SK-N-SH (cell line): Measurements from ENCODE around the gene DPPA5. TPM values are rescaled to one million over a fixed set of nuclear protein-coding genes. Genes with fewer than 3 reads are reported as not detected.

Experiments used
- CTCF ChIA-PET: fragments of 300-600, 350-600 bp; formaldehyde crosslinking; extraction: SDS; loops from one replicate; lab custom pipeline; 2021; lab: Yijun Ruan, JAX
- POLR2A ChIA-PET: fragments of 350-600 bp; sonication (Branson Sonifier 250); formaldehyde crosslinking; extraction: SDS; loops from one replicate; lab custom pipeline; 2020; ENCODE audit warnings: antibody characterized with exemption, inconsistent platforms; lab: Yijun Ruan, JAX
- DNase-seq: peaks from one replicate; pipeline ENCODE4 v3.0.0; 2012
- H2AFZ ChIP-seq: fragments of 200-600 bp; sonication (generic); 2 replicates; pipeline ENCODE4 v1.8.1; 2016; ENCODE audit warnings: antibody characterized with exemption, mild to moderate bottlenecking, low read depth
- H3F3A ChIP-seq: fragments of 200-600 bp; sonication (generic); replicated peaks from 2 replicates; pipeline ENCODE3; 2016; ENCODE audit warnings: antibody characterized with exemption, mild to moderate bottlenecking; ENCODE audit not compliant: insufficient read depth
- H3K27ac ChIP-seq, 2 experiments: fragments of 200-500 bp in 1 of 2; fragments of 200-600 bp in 1 of 2; sonication (Bioruptor generic) in 1 of 2; sonication (generic), shearing (Covaris generic) in 1 of 2; 2 replicates each; pipeline versions ENCODE4 v1.5.1 to v1.6.1; 2014 to 2016; ENCODE audit warnings: low read depth in 2 of 2, inconsistent platforms in 1 of 2, low read length in 1 of 2, mild to moderate bottlenecking in 1 of 2, mixed read lengths in 1 of 2
- H3K27me3 ChIP-seq: fragments of 200-600 bp; sonication (generic), shearing (Covaris generic); 2 replicates; pipeline ENCODE4 v1.6.1; 2016; ENCODE audit warnings: mixed run types; ENCODE audit not compliant: insufficient read depth
- H3K36me3 ChIP-seq, 2 experiments: fragments of 200-500 bp in 1 of 2; fragments of 200-600 bp in 1 of 2; sonication (Bioruptor generic) in 1 of 2; sonication (generic) in 1 of 2; replicated peaks in 1 of 2; 2 replicates each; pipeline versions ENCODE3 to v1.5.1; 2014 to 2016; ENCODE audit warnings: low read length in 1 of 2, mild to moderate bottlenecking in 1 of 2; ENCODE audit not compliant: insufficient read depth in 2 of 2, control insufficient read depth in 1 of 2
- H3K4me1 ChIP-seq, 2 experiments: fragments of 200-500 bp in 1 of 2; fragments of 200-600 bp in 1 of 2; sonication (Bioruptor generic) in 1 of 2; sonication (generic), shearing (Covaris generic) in 1 of 2; 2 replicates each; pipeline versions ENCODE4 v1.5.1 to v1.6.1; 2014 to 2016; ENCODE audit warnings: low read depth in 1 of 2, low read length in 1 of 2, mixed run types in 1 of 2; ENCODE audit not compliant: insufficient read depth in 2 of 2, control insufficient read depth in 1 of 2
- H3K4me2 ChIP-seq: fragments of 200-600 bp; sonication (generic), shearing (Covaris generic); 2 replicates; pipeline ENCODE4 v1.6.1; 2017; ENCODE audit warnings: mixed run types
- H3K4me3 ChIP-seq, 2 experiments: fragments of 200-500 bp in 1 of 2; fragments of 200-600 bp in 1 of 2; sonication (Bioruptor generic) in 1 of 2; sonication (generic), shearing (Covaris generic) in 1 of 2; 2 replicates each; pipeline versions ENCODE4 v1.5.1 to v1.8.1; 2014 to 2016; ENCODE audit warnings: low read depth in 2 of 2, inconsistent platforms in 1 of 2, low read length in 1 of 2, mild to moderate bottlenecking in 1 of 2, mixed read lengths in 1 of 2, moderate library complexity in 1 of 2
- H3K79me2 ChIP-seq: fragments of 200-600 bp; sonication (generic); 2 replicates; pipeline ENCODE4 v1.8.1; 2017; ENCODE audit warnings: mild to moderate bottlenecking; ENCODE audit not compliant: insufficient read depth
- H3K9ac ChIP-seq: fragments of 200-600 bp; sonication (generic); 2 replicates; pipeline ENCODE4 v1.6.1; 2017; ENCODE audit warnings: mixed run types
- H3K9me2 ChIP-seq: fragments of 200-600 bp; sonication (generic); 2 replicates; pipeline ENCODE4 v1.6.1; 2017; ENCODE audit warnings: mixed run types
- H3K9me3 ChIP-seq: fragments of 200-600 bp; sonication (generic); 2 replicates; pipeline ENCODE4 v1.6.1; 2017; ENCODE audit warnings: mixed run types, mild to moderate bottlenecking, moderate library complexity
- H4K20me1 ChIP-seq: fragments of 200-600 bp; sonication (generic); 2 replicates; pipeline ENCODE4 v1.6.1; 2017; ENCODE audit warnings: mild to moderate bottlenecking, mixed run types; ENCODE audit not compliant: insufficient read depth
- CTCF ChIP-seq: fragments of 200-600 bp; sonication (generic); IDR thresholded peaks from 2 replicates; pipeline ENCODE4 v1.6.1; 2017; ENCODE audit warnings: antibody characterized with exemption, mild to moderate bottlenecking, moderate library complexity
- ELF1 ChIP-seq: IDR thresholded peaks from 2 replicates; pipeline ENCODE4 v1.4.0; 2012
- EZH2phosphoT487 ChIP-seq: fragments of 200-600 bp; sonication (generic); IDR thresholded peaks from 2 replicates; pipeline ENCODE4 v1.6.1; 2017; ENCODE audit warnings: low read depth, mixed run types, mild to moderate bottlenecking, antibody characterized with exemption, moderate library complexity, borderline replicate concordance
- FOSL2 ChIP-seq: IDR thresholded peaks from 2 replicates; pipeline ENCODE4 v1.4.0; 2012; ENCODE audit warnings: low read depth, mild to moderate bottlenecking, moderate library complexity, borderline replicate concordance
- GATA2 ChIP-seq: sonication (generic); formaldehyde crosslinking; IDR thresholded peaks from 2 replicates; pipeline ENCODE4 v1.5.0; 2020; ENCODE audit warnings: mild to moderate bottlenecking, missing genetic modification reagents
- IRF3 ChIP-seq: fragments of 150-350 bp; IDR thresholded peaks from 2 replicates; pipeline ENCODE4 v1.6.1; 2016; ENCODE audit warnings: mild to moderate bottlenecking, low read depth, low read length
- MAX ChIP-seq: IDR thresholded peaks from 2 replicates; pipeline ENCODE4 v1.4.0; 2012; ENCODE audit warnings: low read depth
- NFIC ChIP-seq: IDR thresholded peaks from 2 replicates; pipeline ENCODE4 v1.4.0; 2012; ENCODE audit warnings: borderline replicate concordance
- PBX3 ChIP-seq: IDR thresholded peaks from 2 replicates; pipeline ENCODE4; 2012
- RFX5 ChIP-seq: IDR thresholded peaks from 2 replicates; pipeline ENCODE4 v1.6.1; 2012; ENCODE audit warnings: mild to moderate bottlenecking, improper control_type of control experiment, low read length
- SIN3A ChIP-seq: IDR thresholded peaks from 2 replicates; pipeline ENCODE4 v1.6.1; 2012; ENCODE audit warnings: low read depth, mild to moderate bottlenecking, low read length, moderate library complexity, borderline replicate concordance
- TCF12 ChIP-seq: IDR thresholded peaks from 2 replicates; pipeline ENCODE4 v1.4.0; 2012
- WGBS: methylation state at CpG from one replicate; pipeline ENCODE4 v1.1.6; 2017; ENCODE audit warnings: low lambda C conversion rate; 5-methylcytosine and 5-hydroxymethylcytosine counted together
- polyA plus RNA-seq, 3 experiments: library from polyadenylated mRNA; depleted of rRNA; stranded (reverse); fragments of >200 nt; gene quantifications; 2 replicates each; pipeline ENCODE4 v1.2.3, GENCODE V29; 2012

The DPPA5 gene
- polyA plus RNA-seq, 1 of the 3 experiments (the other 2 are of a cell fraction) = not detected

GRCh38 chr6:73309785-73310502 is 44.1 kb downstream of the DPPA5 start (continued):
- TF ChIP-seq CTCF (peak; percentile 64), FOSL2 (no peak), TCF12 (no peak), EZH2phosphoT487 (no peak), GATA2 (CRISPR knock-in tag) (no peak), RFX5 (no peak), NFIC (no peak), IRF3 (no peak), ELF1 (no peak)

GRCh38 chr6:73309535-73309784 is 44.6 kb downstream of the DPPA5 start:
- CTCF ChIA-PET = interaction anchor here (1.2 to 1.8 kb wide), 3 partner anchors 17 to 23 kb away, joined by 3 to 5 read pairs (median 4); no protein-coding TSS in a partner anchor

More at GRCh38 chr6:73309535-73309784, 44.6 kb downstream of the DPPA5 start:
- DNase-seq = no peak
- 80% methylated on average over 12 of the region's 13 CpGs for WGBS
- H3K9me2 ChIP-seq = no peaks in the 10 kb centered on the region
- peak overlapping the region; percentile 88 for H2AFZ ChIP-seq
- no peaks in the 10 kb centered on the region for H4K20me1 ChIP-seq
- no peaks in the 10 kb centered on the region for H3K27me3 ChIP-seq
- H3K9me3 ChIP-seq = no peaks in the 10 kb centered on the region
- H3K79me2 ChIP-seq = no peaks in the 10 kb centered on the region
- H3K36me3 ChIP-seq = no peaks in the 10 kb centered on the region
- POLR2A ChIA-PET = no interaction called here
- H3K9ac ChIP-seq = peak overlapping the region; percentile 50; the same call in 1 of the 2 replicates
- no peak for TF ChIP-seq PBX3
- TF ChIP-seq RFX5 = no peak
- TF ChIP-seq SIN3A = no peak
- TF ChIP-seq MAX = no peak
- TF ChIP-seq CTCF = no peak
- no peaks in the 10 kb centered on the region for H3F3A ChIP-seq
- no peak overlapping the region for H3K27ac ChIP-seq
- peak overlapping the region; percentile 51 to 65 for H3K4me3 ChIP-seq
- H3K4me2 ChIP-seq = peak overlapping the region; percentile 66
- no peaks in the 10 kb centered on the region; a peak in 1 of 4 replicates for H3K4me1 ChIP-seq
